ENCODE measurements around the gene SHROOM3. TPM values are rescaled to one million over a fixed set of nuclear protein-coding genes. Genes with fewer than 3 reads are reported as not detected.

The SHROOM3 gene
- total and polyA plus RNA-seq, 7 donors, result 5.1 to 71.0 (median 28.2) TPM

DNA sequence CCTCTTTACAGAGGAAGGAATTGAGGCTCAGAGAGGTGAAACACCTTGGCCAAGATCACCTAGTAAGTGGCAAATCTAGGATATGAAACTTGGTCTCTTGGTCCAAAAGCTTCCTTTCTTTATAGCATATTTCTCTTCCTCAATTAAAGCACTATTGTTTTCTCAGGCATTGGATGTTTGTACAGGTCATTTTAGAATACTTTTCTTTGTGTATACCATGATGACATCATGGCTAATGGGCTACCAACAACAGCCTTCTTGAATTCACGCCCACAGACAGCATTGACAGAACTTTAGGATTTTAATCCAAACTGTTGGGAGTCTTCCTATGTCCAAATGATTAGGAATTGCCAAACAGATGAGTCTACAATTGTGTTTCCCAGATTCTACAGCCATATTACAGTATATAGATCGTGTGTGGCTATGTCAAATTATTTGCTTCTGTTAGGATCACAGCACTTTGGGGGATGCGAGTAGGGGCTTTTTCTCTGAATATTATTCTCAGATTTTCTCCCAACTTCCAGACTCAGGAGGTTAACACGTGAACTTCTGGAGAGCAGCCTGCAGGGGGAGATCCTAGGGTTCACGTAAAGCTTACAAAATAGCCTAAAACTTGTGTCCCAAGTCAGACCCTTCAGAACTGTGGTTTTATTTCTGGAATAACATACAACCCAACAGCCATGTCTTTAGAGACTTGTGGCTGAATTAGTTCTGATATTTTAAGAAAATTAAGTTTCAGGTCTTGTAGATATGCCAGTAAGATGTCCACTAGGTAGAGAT, 191.8 kb downstream of the SHROOM3 start:
- WGBS, 2 donors, result 85 to 88% methylated on average over 5 of the region's 5 CpGs
- no peak for TF ChIP-seq POLR2A (IDR thresholded peaks at IDR 0.05)
- no peak for TF ChIP-seq POLR2AphosphoS5 (IDR thresholded peaks at IDR 0.05)
- no peak for TF ChIP-seq EP300 (IDR thresholded peaks at IDR 0.05)
- TF ChIP-seq, protein P1, sequence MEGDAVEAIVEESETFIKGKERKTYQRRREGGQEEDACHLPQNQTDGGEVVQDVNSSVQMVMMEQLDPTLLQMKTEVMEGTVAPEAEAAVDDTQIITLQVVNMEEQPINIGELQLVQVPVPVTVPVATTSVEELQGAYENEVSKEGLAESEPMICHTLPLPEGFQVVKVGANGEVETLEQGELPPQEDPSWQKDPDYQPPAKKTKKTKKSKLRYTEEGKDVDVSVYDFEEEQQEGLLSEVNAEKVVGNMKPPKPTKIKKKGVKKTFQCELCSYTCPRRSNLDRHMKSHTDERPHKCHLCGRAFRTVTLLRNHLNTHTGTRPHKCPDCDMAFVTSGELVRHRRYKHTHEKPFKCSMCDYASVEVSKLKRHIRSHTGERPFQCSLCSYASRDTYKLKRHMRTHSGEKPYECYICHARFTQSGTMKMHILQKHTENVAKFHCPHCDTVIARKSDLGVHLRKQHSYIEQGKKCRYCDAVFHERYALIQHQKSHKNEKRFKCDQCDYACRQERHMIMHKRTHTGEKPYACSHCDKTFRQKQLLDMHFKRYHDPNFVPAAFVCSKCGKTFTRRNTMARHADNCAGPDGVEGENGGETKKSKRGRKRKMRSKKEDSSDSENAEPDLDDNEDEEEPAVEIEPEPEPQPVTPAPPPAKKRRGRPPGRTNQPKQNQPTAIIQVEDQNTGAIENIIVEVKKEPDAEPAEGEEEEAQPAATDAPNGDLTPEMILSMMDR (IDR thresholded peaks at IDR 0.05), result no peak
- H3K27ac ChIP-seq, result peak overlapping the region in 1 of 4 donors; percentile 81
- no peaks in the 10 kb centered on the region for H3K9me3 ChIP-seq
- no peak overlapping the region for H3K4me3 ChIP-seq
- intact Hi-C loops (cut with DNase I), result loop anchor here (10.0 kb wide), 1 partner anchor 58 kb away; no protein-coding TSS in a partner anchor
- peaks cover 0 to 37% (median 32%) of the 10 kb centered on the region in 4 donors for H3K4me1 ChIP-seq
- no peak for DNase-seq
- no peaks in the 10 kb centered on the region for H3K36me3 ChIP-seq
- H3K27me3 ChIP-seq, result no peaks in the 10 kb centered on the region

GRCh38 chr4:76628251-76628650, 193.2 kb downstream of the SHROOM3 start:
- H3K27ac ChIP-seq, result no peak overlapping the region

DNA sequence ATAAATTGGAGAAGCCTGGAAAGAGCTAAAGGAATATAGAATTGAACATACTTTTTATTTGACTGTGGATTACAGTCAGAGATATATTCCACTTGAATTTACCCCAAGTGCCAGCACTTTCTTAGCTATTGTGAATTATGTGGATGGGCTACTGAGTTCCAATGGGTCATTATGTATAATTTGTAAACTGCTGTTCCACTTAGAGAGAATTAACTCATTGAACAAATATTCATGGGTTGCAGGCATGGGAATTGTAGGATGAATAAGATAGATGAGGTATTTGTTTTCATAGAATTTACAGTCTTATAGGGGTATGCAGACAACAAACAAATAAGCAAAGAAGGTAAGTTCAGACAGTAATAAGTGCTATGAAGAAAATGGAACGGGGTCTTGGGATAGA, 195.7 kb downstream of the SHROOM3 start:
- H3K4me1 ChIP-seq, result peaks cover 0 to 7% (median 0%) of the 10 kb centered on the region in 4 donors
- no peaks in the 10 kb centered on the region for H3K36me3 ChIP-seq
- H3K27me3 ChIP-seq, result no peaks in the 10 kb centered on the region
- no peak overlapping the region for H3K27ac ChIP-seq
- TF ChIP-seq POLR2A (IDR thresholded peaks at IDR 0.05), result no peak
- TF ChIP-seq, protein P1 (IDR thresholded peaks at IDR 0.05), result no peak
- intact Hi-C loops (cut with DNase I), result no loop called here
- no peaks in the 10 kb centered on the region for H3K9me3 ChIP-seq
- DNase-seq, result no peak
- no peak overlapping the region for H3K4me3 ChIP-seq
- WGBS, 2 donors, result 46 to 100% methylated on average over 1 of the region's 1 CpG

More at GRCh38 chr4:76628251-76628650, 193.2 kb downstream of the SHROOM3 start:
- H3K4me1 ChIP-seq, result peaks cover 0 to 23% (median 18%) of the 10 kb centered on the region in 4 donors
- no peak overlapping the region for H3K4me3 ChIP-seq
- 41 to 42% methylated on average over 1 of the region's 1 CpG for WGBS, 2 donors
- no peaks in the 10 kb centered on the region for H3K36me3 ChIP-seq
- no peak for DNase-seq
- H3K9me3 ChIP-seq, result no peaks in the 10 kb centered on the region
- TF ChIP-seq, protein P1 (IDR thresholded peaks at IDR 0.05), result no peak
- no peak for TF ChIP-seq POLR2A (IDR thresholded peaks at IDR 0.05)
- TF ChIP-seq EP300 (IDR thresholded peaks at IDR 0.05), result no peak
- TF ChIP-seq POLR2AphosphoS5 (IDR thresholded peaks at IDR 0.05), result no peak
- intact Hi-C loops (cut with DNase I), result loop anchor here (10.0 kb wide), 1 partner anchor 57 kb away; no protein-coding TSS in a partner anchor
- H3K27me3 ChIP-seq, result no peaks in the 10 kb centered on the region

- H3K27me3 ChIP-seq, result no peaks in the 10 kb centered on the region
- peaks cover 0 to 7% (median 0%) of the 10 kb centered on the region in 4 donors for H3K4me1 ChIP-seq
- no peaks in the 10 kb centered on the region for H3K9me3 ChIP-seq
- no peak overlapping the region for H3K27ac ChIP-seq
- WGBS, 2 donors, result 43 to 47% methylated on average over 3 of the region's 3 CpGs
- no peak for DNase-seq
- intact Hi-C loops (cut with DNase I), result no loop called here
- no peak overlapping the region for H3K4me3 ChIP-seq
- TF ChIP-seq, protein P1 (IDR thresholded peaks at IDR 0.05), result no peak
- no peak for TF ChIP-seq EP300 (IDR thresholded peaks at IDR 0.05)
- TF ChIP-seq POLR2A (IDR thresholded peaks at IDR 0.05), result no peak
- no peak for TF ChIP-seq POLR2AphosphoS5 (IDR thresholded peaks at IDR 0.05)
- no peaks in the 10 kb centered on the region for H3K36me3 ChIP-seq
Measured at GRCh38 chr4:76634220-76634619, 199.2 kb downstream of the SHROOM3 start.
